Keratinocyte (primary cell): ENCODE measurements around the gene HSPB9.

Source experiments
- CTCF ChIP-seq, 3 experiments: IDR thresholded peaks in 1 of 3; conservative IDR thresholded peaks in 1 of 3; optimal IDR thresholded peaks in 1 of 3; 2 replicates in 2 of 3; 3 replicates in 1 of 3; pipeline versions ENCODE3 to v1.5.1; 2011; ENCODE audit warnings: low read length in 3 of 3, mild to moderate bottlenecking in 3 of 3, moderate library complexity in 2 of 3, control low read depth in 1 of 3, inconsistent platforms in 1 of 3; ENCODE audit not compliant: insufficient read depth in 2 of 3; ENCODE audit errors: extremely low read depth in 1 of 3
- EZH2 ChIP-seq: IDR thresholded peaks from one replicate; pipeline ENCODE4 v1.6.1; 2012; ENCODE audit warnings: inconsistent platforms, mild to moderate bottlenecking, low read length, moderate library complexity

- TF ChIP-seq CTCF (optimal IDR thresholded peaks at IDR 0.05 in 1 of 3, IDR thresholded peaks at IDR 0.05 in 1 of 3, conservative IDR thresholded peaks at IDR 0.05 in 1 of 3; ENCODE audit: extremely low read depth in 1 of 3, insufficient read depth in 2 of 3, low read length in 3 of 3) (no peak), EZH2 (no peak)
These were observed 43.7 kb downstream of the HSPB9 start for GRCh38 chr17:42166196-42166763.
